WTC11 (cell line): ENCODE results near the gene MTLN. TPM values are rescaled to one million over a fixed set of nuclear protein-coding genes. Genes with fewer than 3 reads are reported as not detected.

Source experiments
- total RNA-seq: library from RNA; stranded (reverse); gene quantifications from 3 replicates; pipeline ENCODE4 v1.2.3, GENCODE V29; 2021

The MTLN gene
- total RNA-seq, 1 experiment from 2014 or later, result 42.2 TPM

Other genes starting within 250 kb of the MTLN start
- 3.8 to 5.5 TPM (median 5.0 TPM) in 3 replicates for gene MALL, start 96.7 kb downstream of the MTLN start, total RNA-seq
- 2.5 to 3.8 TPM (median 3.1 TPM) in 3 replicates for gene NPHP1, start 7.5 kb downstream of the MTLN start, total RNA-seq